ENCODE results near the gene SEMA3A. TPM values are rescaled to one million over a fixed set of nuclear protein-coding genes. Genes with fewer than 3 reads are reported as not detected.

SEMA3A gene
- total RNA-seq, 2 experiments from 2014 or later = 0.50 to 0.60 TPM

GRCh38 chr7:84108119-84108518 lies 86.5 kb downstream of the SEMA3A start:
- POLR2A ChIA-PET = no interaction called here
- no peaks in the 10 kb centered on the region for H3K4me1 Mint-ChIP-seq (ENCODE audit: low read depth)
- no peak for ATAC-seq (ENCODE audit: poor library complexity)
- H3K27me3 ChIP-seq (ENCODE audit: control insufficient read depth in 1 of 2, insufficient read depth in 2 of 2, low read length in 2 of 2) = no peaks in the 10 kb centered on the region
- intact Hi-C loops (cut with DNase I, micrococcal nuclease) = no loop called here
- H3K9me3 Mint-ChIP-seq = no peaks in the 10 kb centered on the region
- DNase-seq = no peak
- H3K9me3 ChIP-seq (ENCODE audit: control insufficient read depth in 1 of 2, insufficient read depth in 1 of 2, low read length in 2 of 2) = no peaks in the 10 kb centered on the region
- no peaks in the 10 kb centered on the region for H3K27me3 Mint-ChIP-seq
- H3K36me3 ChIP-seq (ENCODE audit: insufficient read depth, low read length) = no peaks in the 10 kb centered on the region
- H3K4me1 ChIP-seq (ENCODE audit: insufficient read depth, low read length) = no peaks in the 10 kb centered on the region
- H3K4me3 Mint-ChIP-seq = no peak overlapping the region
- no peaks in the 10 kb centered on the region for H3K36me3 Mint-ChIP-seq (ENCODE audit: low read depth)
- CTCF ChIA-PET = no interaction called here
- no peak overlapping the region for H3K27ac ChIP-seq (ENCODE audit: low read depth in 1 of 2, low read length in 2 of 2)
- H3K4me3 ChIP-seq (ENCODE audit: low read length) = no peak overlapping the region
- TF ChIP-seq CTCF (IDR thresholded peaks at IDR 0.05) = no peak
- H3K27ac Mint-ChIP-seq = no peak overlapping the region

- CTCF ChIA-PET = no interaction called here
- H3K4me1 ChIP-seq (ENCODE audit: insufficient read depth, low read length) = no peaks in the 10 kb centered on the region
- no peaks in the 10 kb centered on the region for H3K9me3 Mint-ChIP-seq
- no peaks in the 10 kb centered on the region for H3K27me3 ChIP-seq (ENCODE audit: control insufficient read depth in 1 of 2, insufficient read depth in 2 of 2, low read length in 2 of 2)
- intact Hi-C loops (cut with DNase I, micrococcal nuclease) = no loop called here
- H3K4me3 ChIP-seq (ENCODE audit: low read length) = no peak overlapping the region
- ATAC-seq (ENCODE audit: poor library complexity) (no peak), DNase-seq (no peak)
- no peak overlapping the region for H3K27ac Mint-ChIP-seq
- H3K9me3 ChIP-seq (ENCODE audit: control insufficient read depth in 1 of 2, insufficient read depth in 1 of 2, low read length in 2 of 2) = no peaks in the 10 kb centered on the region
- no peaks in the 10 kb centered on the region for H3K36me3 ChIP-seq (ENCODE audit: insufficient read depth, low read length)
- no peaks in the 10 kb centered on the region for H3K36me3 Mint-ChIP-seq (ENCODE audit: low read depth)
- H3K4me3 Mint-ChIP-seq = no peak overlapping the region
- H3K4me1 Mint-ChIP-seq (ENCODE audit: low read depth) = no peaks in the 10 kb centered on the region
- no peaks in the 10 kb centered on the region for H3K27me3 Mint-ChIP-seq
- H3K27ac ChIP-seq (ENCODE audit: low read depth in 1 of 2, low read length in 2 of 2) = no peak overlapping the region
- TF ChIP-seq CTCF (IDR thresholded peaks at IDR 0.05) = no peak
- POLR2A ChIA-PET = no interaction called here
Observed at GRCh38 chr7:84107259-84107658, 87.3 kb downstream of the SEMA3A start.

- Histone ChIP-seq H3K9me3 (ENCODE audit: control insufficient read depth in 1 of 2, insufficient read depth in 1 of 2, low read length in 2 of 2) (no peaks in the 10 kb centered on the region), H3K36me3 (ENCODE audit: insufficient read depth, low read length) (no peaks in the 10 kb centered on the region), H3K27ac (ENCODE audit: low read depth in 1 of 2, low read length in 2 of 2) (no peak overlapping the region), H3K4me1 (ENCODE audit: insufficient read depth, low read length) (no peaks in the 10 kb centered on the region), H3K4me3 (ENCODE audit: low read length) (no peak overlapping the region), H3K27me3 (ENCODE audit: control insufficient read depth in 1 of 2, insufficient read depth in 2 of 2, low read length in 2 of 2) (no peaks in the 10 kb centered on the region)
- no peak for ATAC-seq (ENCODE audit: poor library complexity)
- no peaks in the 10 kb centered on the region for H3K9me3 Mint-ChIP-seq
- no peaks in the 10 kb centered on the region for H3K4me1 Mint-ChIP-seq (ENCODE audit: low read depth)
- H3K27ac Mint-ChIP-seq = no peak overlapping the region
- no peak overlapping the region for H3K4me3 Mint-ChIP-seq
- no peaks in the 10 kb centered on the region for H3K27me3 Mint-ChIP-seq
- H3K36me3 Mint-ChIP-seq (ENCODE audit: low read depth) = no peaks in the 10 kb centered on the region
- no peak for DNase-seq
- ChIA-PET CTCF (no interaction called here), POLR2A (no interaction called here)
- TF ChIP-seq CTCF (IDR thresholded peaks at IDR 0.05) = no peak
- intact Hi-C loops (cut with DNase I, micrococcal nuclease) = no loop called here
Observed at GRCh38 chr7:84106291-84106690, 88.3 kb downstream of the SEMA3A start.

Data from CD4-positive, alpha-beta T cell (primary cell).